GM23248 (cell line): ENCODE data around the gene PRSS27.

Experiments used
- EZH2 ChIP-seq: fragments of 200-600 bp; sonication (generic); IDR thresholded peaks from 2 replicates; pipeline ENCODE4 v1.6.1; 2018; ENCODE audit warnings: antibody characterized with exemption, mild to moderate bottlenecking; ENCODE audit not compliant: insufficient read depth, poor library complexity, severe bottlenecking
- EZH2phosphoT487 ChIP-seq: fragments of 200-600 bp; sonication (generic); IDR thresholded peaks from 2 replicates; pipeline ENCODE4 v1.6.1; 2018; ENCODE audit warnings: antibody characterized with exemption, moderate library complexity, mild to moderate bottlenecking, low read depth; ENCODE audit not compliant: insufficient read depth

- TF ChIP-seq EZH2 (no peak), EZH2phosphoT487 (no peak)
Observed at GRCh38 chr16:2745116-2745890, 25.3 kb upstream of the PRSS27 start.
